Endodermal cell (in vitro differentiated cells): ENCODE results near the gene TP73. TPM values are rescaled to one million over a fixed set of nuclear protein-coding genes. Genes with fewer than 3 reads are reported as not detected.
A peak's percentile ranks its signal among the peaks of the same experiment; 100 is the strongest.

ENCODE experiments used
- DNase-seq: peaks from one replicate; pipeline ENCODE4 v3.0.0-alpha.2; 2017
- H3K27ac ChIP-seq: 2 replicates; pipeline ENCODE4 v1.5.1; 2013; ENCODE audit warnings: mild to moderate bottlenecking, low read depth, low read length, moderate library complexity
- H3K27me3 ChIP-seq: 2 replicates; pipeline ENCODE4 v1.6.1; 2013; ENCODE audit warnings: mild to moderate bottlenecking, low read length, moderate library complexity; ENCODE audit not compliant: insufficient read depth, control insufficient read depth, poor library complexity, severe bottlenecking
- H3K36me3 ChIP-seq: 2 replicates; pipeline ENCODE4 v1.7.0; 2013; ENCODE audit warnings: mild to moderate bottlenecking, low read length, moderate library complexity; ENCODE audit not compliant: control insufficient read depth, insufficient read depth
- H3K4me1 ChIP-seq: one replicate; pipeline ENCODE4 v1.7.0; 2013; ENCODE audit warnings: low read length; ENCODE audit not compliant: control insufficient read depth, insufficient read depth
- H3K4me3 ChIP-seq: 2 replicates; pipeline ENCODE4 v1.5.1; 2013; ENCODE audit warnings: mild to moderate bottlenecking, low read length, moderate library complexity
- H3K9ac ChIP-seq: 2 replicates; pipeline ENCODE4 v1.6.1; 2013; ENCODE audit warnings: mild to moderate bottlenecking, low read length, moderate library complexity; ENCODE audit not compliant: poor library complexity, severe bottlenecking; ENCODE audit errors: extremely low read depth
- H3K9me3 ChIP-seq: 2 replicates; pipeline ENCODE4 v1.6.1; 2013; ENCODE audit warnings: mild to moderate bottlenecking, low read length, moderate library complexity; ENCODE audit not compliant: control insufficient read depth
- H3K27ac Mint-ChIP-seq: 2 replicates; pipeline ENCODE4 v1.8.0; 2020; ENCODE audit warnings: mixed read lengths
- H3K27me3 Mint-ChIP-seq: 2 replicates; pipeline ENCODE4 v1.8.0; 2021; ENCODE audit warnings: mild to moderate bottlenecking, mixed read lengths; ENCODE audit not compliant: insufficient read depth
- H3K36me3 Mint-ChIP-seq: 2 replicates; pipeline ENCODE4 v1.8.0; 2020; ENCODE audit warnings: low read depth, mixed read lengths
- H3K4me1 Mint-ChIP-seq: 2 replicates; pipeline ENCODE4 v1.8.0; 2020; ENCODE audit warnings: mixed read lengths
- H3K4me3 Mint-ChIP-seq: 2 replicates; pipeline ENCODE4 v1.8.0; 2020; ENCODE audit warnings: mild to moderate bottlenecking, moderate library complexity, mixed read lengths
- H3K9me3 Mint-ChIP-seq: 2 replicates; pipeline ENCODE4 v1.8.0; 2020; ENCODE audit warnings: mild to moderate bottlenecking, mixed read lengths
- CTCF ChIP-seq: fragments of 200-600 bp; sonication (generic); conservative IDR thresholded peaks from 2 replicates; pipeline ENCODE4 v1.5.0; 2021; ENCODE audit warnings: antibody characterized with exemption, mild to moderate bottlenecking
- WGBS, 2 experiments: methylation state at CpG; one replicate each; pipeline versions ENCODE4 v1.1.5 to v1.1.7; 2013; ENCODE audit warnings: missing lambda C conversion rate in 2 of 2, mixed read lengths in 1 of 2; ENCODE audit not compliant: insufficient coverage in 1 of 2, insufficient read length in 1 of 2; 5-methylcytosine and 5-hydroxymethylcytosine counted together
- total RNA-seq, 2 donors: library from RNA; stranded (reverse); fragmentation: NEBNext Ultra II Directional in 1 of 2; extraction: Animal tissue kit (Norgen Biotek cat#: 25700) in 1 of 2; gene quantifications; 2 replicates in 1 of 2; 3 replicates in 1 of 2; pipeline ENCODE4 v1.2.1, GENCODE V29; 2021

The TP73 gene
- total RNA-seq, 2 donors from 2014 or later = 3.4 to 3.5 TPM

GRCh38 chr1:3609769-3610526 is 42.4 kb upstream of the TP73 start:
- no peaks in the 10 kb centered on the region for H3K36me3 ChIP-seq
- peak overlapping the region; percentile 73 for H3K4me3 Mint-ChIP-seq
- H3K36me3 Mint-ChIP-seq = no peaks in the 10 kb centered on the region
- peaks cover 29% of the 10 kb centered on the region for H3K4me1 ChIP-seq
- no peaks in the 10 kb centered on the region for H3K27me3 ChIP-seq
- H3K4me1 Mint-ChIP-seq = peaks cover 35% of the 10 kb centered on the region
- H3K9me3 ChIP-seq = no peaks in the 10 kb centered on the region
- peak overlapping the region; percentile 83 for H3K4me3 ChIP-seq
- no peak overlapping the region for H3K9ac ChIP-seq
- no peak for TF ChIP-seq CTCF
- WGBS, 2 experiments = 67 to 74% methylated on average over 16 to 24 of the region's 24 CpGs
- H3K27ac Mint-ChIP-seq = peak overlapping the region; percentile 58
- peaks cover 12% of the 10 kb centered on the region for H3K27me3 Mint-ChIP-seq
- H3K27ac ChIP-seq = peak overlapping the region; percentile 27
- DNase-seq = peak; percentile 77
- no peaks in the 10 kb centered on the region for H3K9me3 Mint-ChIP-seq

DNA sequence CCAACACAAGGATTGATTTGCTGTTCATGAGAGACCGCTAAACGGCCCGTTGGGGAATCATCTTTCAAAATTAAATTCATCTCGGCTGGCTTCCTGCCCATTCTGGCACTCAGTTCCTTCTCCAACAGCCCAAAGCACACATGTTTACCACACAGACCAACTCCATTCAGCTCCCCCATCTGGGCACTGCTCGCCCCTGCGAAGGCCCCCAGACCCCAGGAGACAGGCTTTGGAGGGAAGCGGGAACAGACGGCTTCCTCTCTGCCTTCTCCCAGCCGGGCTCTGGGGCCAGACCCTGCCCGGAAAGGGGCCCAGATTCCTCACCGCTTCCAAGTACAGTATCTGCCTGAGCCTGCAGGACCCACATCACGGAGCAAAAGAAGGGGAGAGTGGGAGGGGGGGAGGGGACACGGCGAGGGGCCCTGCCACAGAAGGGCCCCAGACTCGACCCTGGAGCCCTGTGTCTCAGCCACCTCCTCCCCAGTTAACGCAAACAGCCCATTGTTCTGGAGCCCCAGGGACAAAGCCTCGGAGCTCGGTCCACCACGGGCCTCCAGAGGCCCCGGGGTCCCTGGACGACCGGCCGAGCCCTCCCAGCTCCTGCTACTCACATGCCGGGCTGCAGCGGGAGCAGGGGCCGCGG is 41.7 kb upstream of the TP73 start:
- Mint-ChIP-seq H3K4me1 (peaks cover 37% of the 10 kb centered on the region), H3K36me3 (no peaks in the 10 kb centered on the region), H3K27ac (peak overlapping the region; percentile 58), H3K9me3 (no peaks in the 10 kb centered on the region), H3K27me3 (peaks cover 12% of the 10 kb centered on the region), H3K4me3 (peak overlapping the region; percentile 73)
- Histone ChIP-seq H3K27me3 (no peaks in the 10 kb centered on the region), H3K27ac (peak overlapping the region; percentile 22), H3K4me1 (peaks cover 31% of the 10 kb centered on the region), H3K9me3 (no peaks in the 10 kb centered on the region), H3K9ac (peak overlapping the region; percentile 57), H3K36me3 (no peaks in the 10 kb centered on the region), H3K4me3 (peak overlapping the region; percentile 83)
- no peak for TF ChIP-seq CTCF
- WGBS, 2 experiments = 9 to 10% methylated on average over 14 to 27 of the region's 27 CpGs
- peak; percentile 74 for DNase-seq

DNA sequence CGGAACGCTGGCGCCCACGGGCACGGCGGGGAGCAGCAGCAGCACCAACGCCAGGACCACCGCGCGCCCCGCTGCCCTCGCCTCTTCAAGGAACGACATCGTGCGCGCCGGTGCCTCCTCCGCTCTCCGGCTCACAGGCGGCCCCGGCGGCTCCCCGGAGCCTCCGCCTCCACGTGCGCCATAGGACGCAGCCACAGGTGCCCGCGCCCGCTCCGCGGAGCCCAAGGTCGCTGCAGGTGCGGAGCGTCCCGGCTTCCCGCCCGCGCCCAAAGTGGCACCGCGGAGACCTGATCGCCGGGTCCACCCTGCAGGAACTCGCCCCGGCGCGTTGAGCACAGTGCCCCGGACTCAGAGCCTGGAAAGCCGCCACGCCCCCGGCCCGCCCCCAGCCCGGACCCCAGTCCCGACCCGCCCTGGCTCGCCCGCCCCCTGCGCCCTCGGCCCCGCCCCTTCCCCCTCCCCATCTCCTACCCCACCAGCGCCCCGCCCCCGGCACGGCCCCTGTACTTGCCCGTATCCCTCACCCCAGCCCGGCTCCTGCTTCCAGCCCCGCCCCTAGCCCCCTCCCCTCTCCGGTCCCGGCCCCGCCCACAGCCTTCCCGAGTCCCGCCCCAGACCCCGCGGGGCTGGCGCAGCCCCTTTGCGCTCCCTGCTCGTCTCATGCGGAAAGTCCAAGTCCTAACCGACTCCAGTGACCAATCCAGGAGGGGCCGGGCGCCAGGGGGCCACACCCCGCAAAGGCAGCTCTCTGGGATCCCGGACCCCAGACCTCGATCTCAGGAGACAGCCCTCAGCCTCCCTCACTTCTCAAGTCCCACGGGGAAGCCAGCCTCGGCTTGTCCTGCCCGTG is 40.9 kb upstream of the TP73 start, which contains the start of gene MEGF6:
MEGF6 (minus strand) TSS at position 339 of the 850 bp plus-strand sequence; CDS start at position 99, 240 bp downstream.
- no peaks in the 10 kb centered on the region for H3K36me3 ChIP-seq
- peaks cover 37% of the 10 kb centered on the region for H3K4me1 Mint-ChIP-seq
- H3K27me3 Mint-ChIP-seq = peaks cover 12% of the 10 kb centered on the region
- H3K9me3 ChIP-seq = no peaks in the 10 kb centered on the region
- peak within 1 kb of the TSS; percentile 83 for H3K4me3 ChIP-seq
- H3K27ac ChIP-seq = peak within 1 kb of the TSS; percentile 22
- H3K9ac ChIP-seq = peak within 1 kb of the TSS; percentile 57
- H3K27ac Mint-ChIP-seq = peak within 1 kb of the TSS; percentile 58
- no peak for TF ChIP-seq CTCF
- H3K27me3 ChIP-seq = no peaks in the 10 kb centered on the region
- WGBS, 2 experiments = 2 to 10% methylated on average over 13 to 77 of the region's 87 CpGs
- DNase-seq = peak; percentile 100
- peaks cover 31% of the 10 kb centered on the region for H3K4me1 ChIP-seq
- no peaks in the 10 kb centered on the region for H3K36me3 Mint-ChIP-seq
- no peaks in the 10 kb centered on the region for H3K9me3 Mint-ChIP-seq
- H3K4me3 Mint-ChIP-seq = peak within 1 kb of the TSS; percentile 73
